BLaER1 treated with 17β-estradiol and CSF1 and Interleukin-3, amounts not matched to agents 10 nM and 100 nM (cell line): ENCODE data around the gene TUBA3E.
"Not testable (repeated sequence)": the region's sequence is repeated elsewhere in the genome, so short reads cannot be mapped to it uniquely, and the experiment has no call there.

Source experiments
- H3K27ac ChIP-seq, 11 experiments: shearing (Covaris generic); formaldehyde crosslinking; 2 replicates each; pipeline ENCODE4 v1.8.1; 2022
- H3K27me3 ChIP-seq, 11 experiments: shearing (Covaris generic); formaldehyde crosslinking; 2 replicates each; pipeline ENCODE4 v1.8.1; 2022
- H3K36me3 ChIP-seq, 11 experiments: shearing (Covaris generic); formaldehyde crosslinking; 2 replicates each; pipeline ENCODE4 v1.8.1; 2022
- H3K4me1 ChIP-seq, 10 experiments: shearing (Covaris generic); formaldehyde crosslinking; 2 replicates each; pipeline ENCODE4 v1.8.1; 2022
- H3K4me2 ChIP-seq, 11 experiments: shearing (Covaris generic); formaldehyde crosslinking; 2 replicates each; pipeline ENCODE4 v1.8.1; 2022
- H3K4me3 ChIP-seq, 10 experiments: shearing (Covaris generic); formaldehyde crosslinking; 2 replicates each; pipeline ENCODE4 v1.8.1; 2022
- H3K9ac ChIP-seq, 11 experiments: shearing (Covaris generic); formaldehyde crosslinking; 2 replicates each; pipeline ENCODE4 v1.8.1; 2022
- H3K9me3 ChIP-seq, 11 experiments: shearing (Covaris generic); formaldehyde crosslinking; replicated peaks in 1 of 11; 2 replicates each; pipeline ENCODE4 v1.8.1; 2022
- H4K20me1 ChIP-seq, 11 experiments: shearing (Covaris generic); formaldehyde crosslinking; 2 replicates each; pipeline ENCODE4 v1.8.1; 2022
- Cebpa-rat ChIP-seq, 11 experiments: shearing (Covaris generic); IDR thresholded peaks; 2 replicates each; pipeline ENCODE4 v1.8.1; 2022

Gene TUBA3E

GRCh38 chr2:130198343-130198742 is at the start of gene TUBA3E:
Gene TUBA3E, minus strand, starts transcription at chr2:130198439. Its CDS starts 79 bp downstream, at chr2:130198360.
- Histone ChIP-seq H3K36me3 (no peaks in the 10 kb centered on the region), H4K20me1 (no peaks in the 10 kb centered on the region), H3K27me3 (no peaks in the 10 kb centered on the region), H3K27ac (no peak within 1 kb of the TSS), H3K4me1 (peaks cover 0 to 5% (median 0%) of the 10 kb centered on the region in 10 experiments; a peak in 2 of 20 replicates), H3K4me2 (no peak within 1 kb of the TSS), H3K4me3 (no peak within 1 kb of the TSS), H3K9ac (no peak within 1 kb of the TSS), H3K9me3 (peaks cover 0 to 4% (median 0%) of the 10 kb centered on the region in 11 experiments; a peak in 2 of 22 replicates)
- no peak for TF ChIP-seq Cebpa-rat (IDR thresholded peaks at IDR 0.05)

- H3K27ac ChIP-seq: no peak overlapping the region
- TF ChIP-seq Cebpa-rat (IDR thresholded peaks at IDR 0.05): no peak
- H4K20me1 ChIP-seq: no peaks in the 10 kb centered on the region
- 0 out of 22 replicates have a peak, but pooled peaks cover 0 to 5% (median 0%) of the 10 kb centered on the region in 11 experiments for H3K9me3 ChIP-seq
- H3K4me3 ChIP-seq: no peak overlapping the region
- H3K36me3 ChIP-seq: no peaks in the 10 kb centered on the region
- H3K27me3 ChIP-seq: peaks cover 6 to 20% (median 11%) of the 10 kb centered on the region in 11 experiments
- H3K4me1 ChIP-seq: no peaks in the 10 kb centered on the region
- H3K9ac ChIP-seq: no peak overlapping the region
- H3K4me2 ChIP-seq: no peak overlapping the region
Measured at GRCh38 chr2:130246430-130246829, 48.2 kb upstream of the TUBA3E start.

- no peak for TF ChIP-seq Cebpa-rat (IDR thresholded peaks at IDR 0.05)
- no peak overlapping the region for H3K4me3 ChIP-seq
- H3K36me3 ChIP-seq: no peaks in the 10 kb centered on the region
- no peak overlapping the region for H3K4me2 ChIP-seq
- no peak overlapping the region for H3K9ac ChIP-seq
- H3K9me3 ChIP-seq: 0 out of 22 replicates have a peak, but pooled peaks cover 0 to 5% (median 0%) of the 10 kb centered on the region in 11 experiments
- H3K27ac ChIP-seq: no peak overlapping the region
- no peaks in the 10 kb centered on the region for H4K20me1 ChIP-seq
- peaks cover 1 to 16% (median 7%) of the 10 kb centered on the region in 11 experiments; a peak in 19 of 22 replicates for H3K27me3 ChIP-seq
- H3K4me1 ChIP-seq: no peaks in the 10 kb centered on the region
Measured at GRCh38 chr2:130245976-130246375, 47.7 kb upstream of the TUBA3E start.

- Histone ChIP-seq H3K4me1 (no peaks in the 10 kb centered on the region), H3K36me3 (no peaks in the 10 kb centered on the region), H3K9ac (no peak overlapping the region), H3K4me2 (no peak overlapping the region), H3K9me3 (0 out of 22 replicates have a peak, but pooled peaks cover 0 to 5% (median 0%) of the 10 kb centered on the region in 11 experiments), H4K20me1 (no peaks in the 10 kb centered on the region), H3K4me3 (no peak overlapping the region), H3K27me3 (no peaks in the 10 kb centered on the region), H3K27ac (no peak overlapping the region)
- TF ChIP-seq Cebpa-rat (IDR thresholded peaks at IDR 0.05): no peak; a peak in 1 of 22 replicates
Measured at GRCh38 chr2:130243359-130243758, 45.1 kb upstream of the TUBA3E start.

- H3K9ac ChIP-seq: no peak overlapping the region
- H4K20me1 ChIP-seq: no peaks in the 10 kb centered on the region
- H3K27me3 ChIP-seq: no peaks in the 10 kb centered on the region
- H3K4me3 ChIP-seq: no peak overlapping the region
- no peak overlapping the region for H3K27ac ChIP-seq
- TF ChIP-seq Cebpa-rat (IDR thresholded peaks at IDR 0.05): no peak
- H3K4me1 ChIP-seq: no peaks in the 10 kb centered on the region
- no peak overlapping the region; a peak in 1 of 22 replicates for H3K4me2 ChIP-seq
- H3K9me3 ChIP-seq: 0 out of 22 replicates have a peak, but pooled peaks cover 0 to 5% (median 0%) of the 10 kb centered on the region in 11 experiments
- H3K36me3 ChIP-seq: no peaks in the 10 kb centered on the region
Measured at GRCh38 chr2:130241041-130241707, 42.9 kb upstream of the TUBA3E start.

- H3K4me3 ChIP-seq, H3K9me3 ChIP-seq, H3K27me3 ChIP-seq, H3K9ac ChIP-seq, H4K20me1 ChIP-seq, H3K27ac ChIP-seq, H3K4me2 ChIP-seq, H3K36me3 ChIP-seq, H3K4me1 ChIP-seq: not testable (repeated sequence)
Measured at GRCh38 chr2:130239581-130239980, 41.3 kb upstream of the TUBA3E start.

GRCh38 chr2:130233066-130233465 is 34.8 kb upstream of the TUBA3E start:
- not testable (repeated sequence) for H3K36me3 ChIP-seq, H4K20me1 ChIP-seq, H3K9ac ChIP-seq, H3K4me2 ChIP-seq, H3K4me1 ChIP-seq, H3K4me3 ChIP-seq, H3K27me3 ChIP-seq, H3K27ac ChIP-seq
- peaks cover 0 to 10% (median 5%) of the 10 kb centered on the region in 11 experiments; a peak in 5 of 22 replicates for H3K9me3 ChIP-seq

- no peaks in the 10 kb centered on the region for H4K20me1 ChIP-seq
- peaks cover 0 to 10% (median 5%) of the 10 kb centered on the region in 11 experiments; a peak in 5 of 22 replicates for H3K9me3 ChIP-seq
- H3K4me1 ChIP-seq: no peaks in the 10 kb centered on the region
- H3K27ac ChIP-seq: no peak overlapping the region
- no peak for TF ChIP-seq Cebpa-rat (IDR thresholded peaks at IDR 0.05)
- no peaks in the 10 kb centered on the region for H3K27me3 ChIP-seq
- H3K4me3 ChIP-seq: no peak overlapping the region
- H3K9ac ChIP-seq: no peak overlapping the region
- H3K36me3 ChIP-seq: no peaks in the 10 kb centered on the region
- H3K4me2 ChIP-seq: no peak overlapping the region
Measured at GRCh38 chr2:130231656-130232055, 33.4 kb upstream of the TUBA3E start.

GRCh38 chr2:130230907-130231306 is 32.7 kb upstream of the TUBA3E start:
- H3K36me3 ChIP-seq, H4K20me1 ChIP-seq, H3K9ac ChIP-seq, H3K4me2 ChIP-seq, H3K27me3 ChIP-seq, H3K4me3 ChIP-seq, H3K27ac ChIP-seq, H3K4me1 ChIP-seq: not testable (repeated sequence)
- H3K9me3 ChIP-seq: peaks cover 0 to 10% (median 5%) of the 10 kb centered on the region in 11 experiments; a peak in 5 of 22 replicates

- not testable (repeated sequence) for H3K9ac ChIP-seq, H3K4me3 ChIP-seq, H3K36me3 ChIP-seq, H4K20me1 ChIP-seq, H3K4me2 ChIP-seq, H3K27ac ChIP-seq, H3K4me1 ChIP-seq, H3K27me3 ChIP-seq
- peaks cover 0 to 10% (median 5%) of the 10 kb centered on the region in 11 experiments; a peak in 5 of 22 replicates for H3K9me3 ChIP-seq
Measured at GRCh38 chr2:130230376-130230775, 32.1 kb upstream of the TUBA3E start.

GRCh38 chr2:130229161-130229510 is 30.9 kb upstream of the TUBA3E start:
- H3K9ac ChIP-seq, H3K4me2 ChIP-seq, H3K27ac ChIP-seq, H3K4me3 ChIP-seq, H3K4me1 ChIP-seq, H4K20me1 ChIP-seq, H3K27me3 ChIP-seq, H3K36me3 ChIP-seq: not testable (repeated sequence)
- H3K9me3 ChIP-seq: peaks cover 0 to 10% (median 5%) of the 10 kb centered on the region in 11 experiments; a peak in 5 of 22 replicates

GRCh38 chr2:130228467-130229160 is 30.4 kb upstream of the TUBA3E start:
- H3K4me2 ChIP-seq, H3K36me3 ChIP-seq, H3K27me3 ChIP-seq, H3K4me3 ChIP-seq, H3K27ac ChIP-seq, H3K9ac ChIP-seq, H4K20me1 ChIP-seq, H3K4me1 ChIP-seq: not testable (repeated sequence)
- H3K9me3 ChIP-seq: peaks cover 0 to 10% (median 5%) of the 10 kb centered on the region in 11 experiments; a peak in 5 of 22 replicates

- peaks cover 0 to 10% (median 5%) of the 10 kb centered on the region in 11 experiments; a peak in 5 of 22 replicates for H3K9me3 ChIP-seq
- H3K9ac ChIP-seq, H3K4me1 ChIP-seq, H4K20me1 ChIP-seq, H3K36me3 ChIP-seq, H3K4me3 ChIP-seq, H3K27me3 ChIP-seq, H3K27ac ChIP-seq, H3K4me2 ChIP-seq: not testable (repeated sequence)
Measured at GRCh38 chr2:130228005-130228404, 29.8 kb upstream of the TUBA3E start.
